Kidney (tissue), 14 donors: Measurements from ENCODE around the gene GFRA4. TPM values are rescaled to one million over a fixed set of nuclear protein-coding genes. Genes with fewer than 3 reads are reported as not detected.

Experiments
- DNase-seq, 5 donors: peaks; one replicate each; pipeline ENCODE4 v3.0.0-alpha.2; 2013 to 2020
- FAIRE-seq: peaks from 2 replicates; lab custom pipeline; 2012; peaks lifted over from hg19 to GRCh38; lab: Jason Lieb, UNC
- H3K27ac ChIP-seq, 2 donors: one replicate each; pipeline ENCODE4 v1.7.0; 2013; ENCODE audit warnings: low read depth in 2 of 2, low read length in 2 of 2, inconsistent platforms in 1 of 2
- H3K27me3 ChIP-seq: one replicate; pipeline ENCODE4 v1.7.1; 2013; ENCODE audit warnings: low read length, inconsistent platforms; ENCODE audit not compliant: control insufficient read depth, insufficient read depth
- H3K36me3 ChIP-seq, 3 donors: one replicate each; pipeline versions ENCODE4 v1.7.0 to v1.7.1; 2013; ENCODE audit warnings: low read length in 3 of 3, control low read depth in 1 of 3, inconsistent platforms in 1 of 3; ENCODE audit not compliant: insufficient read depth in 3 of 3, control insufficient read depth in 2 of 3
- H3K4me1 ChIP-seq, 3 donors: one replicate each; pipeline versions ENCODE4 v1.7.0 to v1.7.1; 2013; ENCODE audit warnings: low read length in 3 of 3, inconsistent platforms in 1 of 3, low read depth in 1 of 3; ENCODE audit not compliant: control insufficient read depth in 2 of 3, insufficient read depth in 2 of 3
- H3K4me3 ChIP-seq, 3 donors: one replicate each; pipeline versions ENCODE4 v1.7.0 to v1.8.1; 2013; ENCODE audit warnings: low read length in 3 of 3, control low read depth in 1 of 3, inconsistent platforms in 1 of 3
- H3K9ac ChIP-seq, 3 donors: one replicate each; pipeline versions ENCODE4 v1.7.0 to v1.7.1; 2013; ENCODE audit warnings: low read length in 3 of 3, control low read depth in 1 of 3, inconsistent platforms in 1 of 3
- H3K9me3 ChIP-seq, 3 donors: one replicate each; pipeline versions ENCODE4 v1.7.0 to v1.7.1; 2013; ENCODE audit warnings: low read length in 3 of 3, control low read depth in 1 of 3, inconsistent platforms in 1 of 3; ENCODE audit not compliant: control insufficient read depth in 2 of 3, insufficient read depth in 1 of 3
- CTCF ChIP-seq: IDR thresholded peaks from 3 replicates; pipeline ENCODE4 v1.5.1; 2012; ENCODE audit warnings: mild to moderate bottlenecking, moderate library complexity, borderline replicate concordance; ENCODE audit not compliant: insufficient read depth; ENCODE audit errors: extremely low read depth
- intact Hi-C: fragments of 100-400 bp; cut with DNase I; formaldehyde crosslinking; loops from one replicate; pipeline ENCODE4 v1.11.1; 2022
- polyA plus RNA-seq: library from polyadenylated mRNA; stranded (reverse); fragments of 350-450 nt; fragmentation: Illumina TruSeq; extraction: RNeasy Lipid Tissue Mini Kit (QIAGEN cat#74804); gene quantifications from one replicate; pipeline ENCODE4 v1.2.3, GENCODE V29; 2014; ENCODE audit warnings: low read depth, low replicate concordance; ENCODE audit not compliant: insufficient read depth
- total RNA-seq: library from RNA; stranded (reverse); fragmentation: NEBNext Ultra II Directional; extraction: Animal tissue kit (Norgen Biotek cat#: 25700); gene quantifications from one replicate; pipeline ENCODE4 v1.2.1, GENCODE V29; 2021
- donor health status: control.
- donor health status: control.
- donor health status: control.
- donor health status: control.
- donor health status: control.
- donor health status: DM: yes; HTN: yes; CAD: no.
- donor health status: Normal renal cell carcinoma (clear cell type).

The GFRA4 gene
- total and polyA plus RNA-seq, 2 donors from 2014 or later, result 0.56 TPM; not detected in 1

DNA sequence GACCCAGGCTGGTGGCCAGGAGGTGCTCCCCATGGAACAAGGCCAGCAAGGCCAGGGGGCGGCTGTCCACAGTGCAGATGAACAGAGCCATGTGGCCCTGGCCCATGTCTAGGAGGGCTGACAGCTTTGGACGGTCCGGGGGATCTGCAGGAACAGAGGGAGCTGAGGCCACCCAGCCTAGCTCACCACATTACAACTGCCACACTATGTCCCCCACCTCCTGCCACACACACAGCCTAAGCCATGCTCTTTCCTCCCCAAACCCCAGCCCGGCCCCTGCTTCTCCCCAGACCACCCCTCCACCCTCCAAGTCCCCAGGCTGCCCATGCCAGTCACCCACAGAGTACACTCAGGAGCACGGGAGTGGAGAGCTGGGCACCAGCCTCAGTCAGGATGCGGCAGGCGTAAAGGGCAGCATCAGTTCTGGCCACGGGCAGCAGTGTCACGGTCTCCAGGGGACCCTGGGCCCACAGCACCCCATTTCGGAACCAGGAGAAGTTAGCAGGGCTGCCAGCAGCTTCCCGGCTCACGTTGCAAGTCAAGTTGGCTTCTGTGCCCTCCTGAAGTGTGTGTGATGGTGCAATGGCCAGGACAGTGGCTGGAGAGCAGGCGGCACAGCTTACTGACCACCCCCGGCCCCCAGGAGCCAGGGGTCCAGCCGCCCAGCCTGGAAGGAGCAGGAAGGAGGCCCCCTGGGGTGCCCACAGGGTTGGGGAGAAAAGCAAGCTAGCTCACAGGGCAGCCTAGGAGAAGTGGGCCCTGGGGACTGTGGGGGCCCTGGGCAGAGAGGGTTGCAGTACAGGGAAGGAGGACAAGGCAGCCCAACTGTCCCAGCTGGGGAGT lies 33.8 kb upstream of the GFRA4 start:
- H3K9ac ChIP-seq, result no peak overlapping the region
- no peaks in the 10 kb centered on the region for H3K27me3 ChIP-seq
- H3K4me1 ChIP-seq, result no peaks in the 10 kb centered on the region
- no peak overlapping the region for H3K27ac ChIP-seq
- DNase-seq, result peak in 2 of 5 donors; percentile 28 to 63
- TF ChIP-seq CTCF, result no peak
- intact Hi-C loops, result no loop called here
- FAIRE-seq, result no peak
- H3K9me3 ChIP-seq, result no peaks in the 10 kb centered on the region
- no peaks in the 10 kb centered on the region for H3K36me3 ChIP-seq
- H3K4me3 ChIP-seq, result no peak overlapping the region

- intact Hi-C loops, result no loop called here
- Histone ChIP-seq H3K9ac (no peak overlapping the region), H3K27ac (no peak overlapping the region), H3K9me3 (no peaks in the 10 kb centered on the region), H3K4me1 (no peaks in the 10 kb centered on the region), H3K4me3 (no peak overlapping the region), H3K36me3 (no peaks in the 10 kb centered on the region), H3K27me3 (no peaks in the 10 kb centered on the region)
- no peak for FAIRE-seq
- TF ChIP-seq CTCF, result no peak
- DNase-seq, result peak in 1 of 5 donors; percentile 22
Observed at GRCh38 chr20:3696200-3696599, 33.0 kb upstream of the GFRA4 start.

GRCh38 chr20:3694864-3695263 lies 31.7 kb upstream of the GFRA4 start:
- no peaks in the 10 kb centered on the region for H3K9me3 ChIP-seq
- FAIRE-seq (no peak), DNase-seq (no peak)
- no peaks in the 10 kb centered on the region for H3K4me1 ChIP-seq
- H3K27ac ChIP-seq, result no peak overlapping the region
- TF ChIP-seq CTCF, result no peak
- intact Hi-C loops, result no loop called here
- H3K4me3 ChIP-seq, result no peak overlapping the region
- H3K27me3 ChIP-seq, result no peaks in the 10 kb centered on the region
- no peaks in the 10 kb centered on the region for H3K36me3 ChIP-seq
- no peak overlapping the region for H3K9ac ChIP-seq
